ENCODE results near the gene COMTD1.
A peak's percentile ranks its signal among the peaks of the same experiment; 100 is the strongest.

Gene COMTD1

GRCh38 chr10:75235375-75236177 is at the start of gene COMTD1:
Gene COMTD1, minus strand, starts transcription at chr10:75235957. Its CDS starts 29 bp downstream, at chr10:75235928.
- DNase-seq (ENCODE audit: insufficient read length, low spot score) (peak; percentile 92), FAIRE-seq (no peak)

GRCh38 chr10:75283671-75284470 is 48.1 kb upstream of the COMTD1 start:
- peak; percentile 69 for DNase-seq (ENCODE audit: insufficient read length, low spot score)

GRCh38 chr10:75283078-75283670 is 47.4 kb upstream of the COMTD1 start:
- DNase-seq (ENCODE audit: insufficient read length, low spot score) = peak; percentile 34

More at GRCh38 chr10:75283671-75284470, 48.1 kb upstream of the COMTD1 start:
- peak; percentile 38 for FAIRE-seq

GRCh38 chr10:75281974-75282373 is 46.2 kb upstream of the COMTD1 start:
- FAIRE-seq = no peak
- DNase-seq (ENCODE audit: insufficient read length, low spot score) = no peak

More at GRCh38 chr10:75283078-75283670, 47.4 kb upstream of the COMTD1 start:
- no peak for FAIRE-seq

- DNase-seq (ENCODE audit: insufficient read length, low spot score) (no peak), FAIRE-seq (no peak)
These were observed 44.5 kb upstream of the COMTD1 start for GRCh38 chr10:75280236-75280635.

GRCh38 chr10:75276069-75276872 is 40.5 kb upstream of the COMTD1 start:
- no peak for FAIRE-seq
- no peak for DNase-seq (ENCODE audit: insufficient read length, low spot score)

- no peak for FAIRE-seq
These were observed 37.1 kb upstream of the COMTD1 start for GRCh38 chr10:75272896-75273295.

GRCh38 chr10:75272094-75272493 is 36.3 kb upstream of the COMTD1 start:
- no peak for FAIRE-seq
- DNase-seq (ENCODE audit: insufficient read length, low spot score) = no peak

More at GRCh38 chr10:75272896-75273295, 37.1 kb upstream of the COMTD1 start:
- no peak for DNase-seq (ENCODE audit: insufficient read length, low spot score)

GRCh38 chr10:75269605-75270004 is 33.8 kb upstream of the COMTD1 start:
- FAIRE-seq = no peak
- DNase-seq (ENCODE audit: insufficient read length, low spot score) = no peak

- DNase-seq (ENCODE audit: insufficient read length, low spot score) = no peak
- no peak for FAIRE-seq
These were observed 31.2 kb upstream of the COMTD1 start for GRCh38 chr10:75266945-75267344.

- DNase-seq (ENCODE audit: insufficient read length, low spot score) = no peak
- FAIRE-seq = no peak
These were observed 30.1 kb upstream of the COMTD1 start for GRCh38 chr10:75265856-75266255.

- FAIRE-seq (no peak), DNase-seq (ENCODE audit: insufficient read length, low spot score) (no peak)
These were observed 28.0 kb upstream of the COMTD1 start for GRCh38 chr10:75263806-75264205.

- FAIRE-seq (no peak), DNase-seq (ENCODE audit: insufficient read length, low spot score) (no peak)
These were observed 26.3 kb upstream of the COMTD1 start for GRCh38 chr10:75261813-75262705.

GRCh38 chr10:75260990-75261389 is 25.2 kb upstream of the COMTD1 start:
- peak; percentile 42 for FAIRE-seq
- DNase-seq (ENCODE audit: insufficient read length, low spot score) = no peak

- no peak for FAIRE-seq
- DNase-seq (ENCODE audit: insufficient read length, low spot score) = no peak
These were observed 19.0 kb upstream of the COMTD1 start for GRCh38 chr10:75254739-75255138.

- no peak for DNase-seq (ENCODE audit: insufficient read length, low spot score)
- no peak for FAIRE-seq
These were observed 17.8 kb upstream of the COMTD1 start for GRCh38 chr10:75253281-75254220.

- FAIRE-seq = no peak
- no peak for DNase-seq (ENCODE audit: insufficient read length, low spot score)
These were observed 15.2 kb upstream of the COMTD1 start for GRCh38 chr10:75250934-75251333.

GRCh38 chr10:75247797-75248196 is 12.0 kb upstream of the COMTD1 start:
- no peak for DNase-seq (ENCODE audit: insufficient read length, low spot score)
- no peak for FAIRE-seq

All from HTR-8/SVneo (cell line).